HG02884 (cell line): ENCODE results near the gene ACOX3.

Experiments
- ATAC-seq: cut with Tn5 transposase; IDR thresholded peaks from one replicate; pipeline ENCODE4 v1.9.1; 2021; ENCODE audit warnings: mild to moderate bottlenecking, moderate library complexity; ENCODE audit not compliant: unreplicated experiment

The ACOX3 gene

GRCh38 chr4:8325291-8325973 is 115.1 kb downstream of the ACOX3 start:
- ATAC-seq, result no peak

GRCh38 chr4:8324640-8325239 is 115.8 kb downstream of the ACOX3 start:
- ATAC-seq, result no peak

GRCh38 chr4:8323947-8324555 is 116.5 kb downstream of the ACOX3 start:
- no peak for ATAC-seq

DNA sequence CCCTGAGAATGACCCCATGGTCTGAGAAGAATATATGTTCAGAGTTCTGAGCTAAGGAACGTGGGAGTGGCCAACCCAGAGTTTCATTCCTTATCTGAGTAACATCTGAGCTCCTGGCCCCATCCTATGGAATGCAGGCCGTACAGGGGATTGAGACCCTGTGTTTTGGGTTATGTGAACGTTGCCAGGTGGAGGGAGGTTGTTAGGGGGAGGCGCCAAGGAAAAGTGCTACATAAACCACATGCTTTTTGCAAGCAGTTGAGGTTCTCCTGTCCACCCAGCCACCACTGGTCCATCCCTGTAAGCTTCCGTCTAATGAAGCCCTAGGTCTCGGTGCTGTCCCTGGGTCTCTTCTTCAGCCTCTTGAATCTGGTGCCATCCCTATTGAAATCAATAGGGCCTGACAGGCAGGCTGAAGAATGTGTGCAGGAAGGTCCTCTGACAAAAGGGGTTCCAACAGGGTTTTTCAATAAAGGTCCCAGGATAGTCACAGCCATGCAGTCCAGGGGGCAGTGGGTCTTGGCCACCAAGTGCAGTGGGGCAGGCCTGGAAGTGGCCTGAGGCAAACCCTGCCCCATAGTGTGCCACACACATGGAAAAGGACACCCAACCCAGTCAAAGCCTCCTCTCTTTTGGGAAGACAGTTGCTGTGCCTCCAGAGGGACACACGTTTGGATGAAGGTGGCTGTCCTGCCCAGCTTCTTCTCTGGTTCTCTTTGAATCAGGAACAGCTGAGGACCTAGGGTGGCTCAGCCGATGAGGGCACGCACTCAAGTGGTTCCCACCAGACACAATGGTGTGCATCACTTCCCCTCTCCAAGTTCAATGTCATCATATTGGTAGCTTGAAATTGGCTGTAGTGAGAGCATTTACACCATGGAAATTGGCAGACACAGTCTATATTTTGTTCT is 117.5 kb downstream of the ACOX3 start:
- no peak for ATAC-seq

DNA sequence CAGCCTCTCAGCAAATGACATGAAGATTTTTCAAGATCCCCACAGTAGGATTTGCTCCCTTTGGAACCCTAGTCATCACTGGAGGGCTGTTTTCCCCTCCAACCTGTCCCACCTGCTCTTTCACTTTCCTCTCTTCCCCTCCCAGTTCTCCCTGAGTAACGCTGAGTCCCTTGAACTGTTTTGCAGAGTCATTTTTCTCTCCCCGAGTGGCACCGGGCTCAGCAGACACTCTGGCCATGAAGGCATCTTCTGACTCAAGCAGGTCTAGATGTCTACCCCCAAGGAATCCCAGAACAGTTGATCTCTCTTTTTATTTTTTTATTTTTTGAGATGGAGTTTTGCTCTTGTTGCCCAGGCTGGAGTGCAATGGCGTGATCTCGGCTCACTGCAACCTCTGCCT is 118.8 kb downstream of the ACOX3 start:
- ATAC-seq, result no peak

GRCh38 chr4:8321220-8321619 is 119.3 kb downstream of the ACOX3 start:
- no peak for ATAC-seq

DNA sequence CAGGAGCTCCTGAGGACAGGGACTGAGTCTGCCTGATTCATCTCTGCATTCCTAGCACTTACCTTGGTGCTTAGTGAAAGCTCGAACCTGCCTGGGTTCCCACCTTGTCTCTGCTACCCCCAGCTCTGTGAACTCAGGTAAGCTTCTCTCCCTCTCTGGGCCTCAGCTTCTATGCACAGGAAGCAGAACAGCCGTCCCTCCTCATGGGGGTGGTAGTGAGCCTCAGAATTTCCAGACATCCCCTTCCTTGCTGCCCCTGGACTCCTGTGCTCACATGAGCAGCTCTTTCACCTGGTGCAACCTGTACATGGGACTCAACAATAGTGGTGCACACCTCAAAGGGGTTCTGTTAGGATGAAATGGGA is 120.2 kb downstream of the ACOX3 start:
- ATAC-seq, result no peak

DNA sequence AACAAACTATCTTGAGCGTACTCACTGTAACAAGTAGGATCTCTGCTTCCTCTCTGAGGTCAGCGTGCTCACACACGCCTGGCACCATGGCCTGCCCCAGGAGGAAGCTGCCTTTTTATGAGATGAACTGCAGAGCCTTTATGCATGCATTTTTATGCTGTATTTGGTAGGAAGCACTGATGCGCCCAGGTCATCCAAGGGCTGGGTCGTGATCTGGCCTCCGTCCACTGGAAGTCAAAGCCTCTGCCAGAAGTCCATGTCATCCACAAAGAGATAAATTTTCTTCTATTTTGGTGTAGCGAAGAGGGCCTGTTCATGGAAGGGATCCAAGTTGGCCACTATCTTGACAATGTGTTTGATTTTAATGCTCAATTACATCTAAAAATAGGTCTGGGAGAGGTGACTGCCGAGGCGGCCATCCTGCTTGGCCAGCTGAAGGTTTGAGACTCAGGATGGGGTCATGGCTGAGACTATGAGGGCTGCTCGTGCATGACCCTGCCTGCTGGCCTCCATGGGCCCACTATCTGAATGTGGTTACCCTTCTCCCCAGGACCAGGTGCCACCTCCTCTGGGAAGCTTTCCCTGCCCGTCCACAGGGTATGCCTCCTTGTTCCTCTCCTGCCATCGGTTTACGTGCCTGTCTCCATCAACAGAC is 120.7 kb downstream of the ACOX3 start:
- ATAC-seq, result no peak

DNA sequence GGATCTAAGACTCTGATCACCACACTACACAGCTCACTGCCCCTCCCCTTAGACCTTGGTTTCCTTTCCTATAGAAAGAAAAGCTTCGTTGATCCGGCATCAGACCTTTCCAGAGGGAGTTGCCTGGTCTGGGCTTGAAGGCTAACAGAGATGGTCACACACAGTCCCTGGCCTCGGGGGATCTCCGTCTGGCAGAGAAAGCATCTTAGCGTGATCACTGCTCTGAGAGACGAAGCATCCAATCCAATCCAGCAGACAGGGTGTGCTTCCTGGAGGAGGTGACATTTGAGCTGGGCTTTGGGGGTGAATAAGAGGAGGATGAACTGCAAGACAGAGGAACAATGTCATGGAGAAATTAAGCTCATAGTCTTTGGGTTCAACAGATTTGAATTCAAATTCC is 121.5 kb downstream of the ACOX3 start:
- ATAC-seq, result no peak

DNA sequence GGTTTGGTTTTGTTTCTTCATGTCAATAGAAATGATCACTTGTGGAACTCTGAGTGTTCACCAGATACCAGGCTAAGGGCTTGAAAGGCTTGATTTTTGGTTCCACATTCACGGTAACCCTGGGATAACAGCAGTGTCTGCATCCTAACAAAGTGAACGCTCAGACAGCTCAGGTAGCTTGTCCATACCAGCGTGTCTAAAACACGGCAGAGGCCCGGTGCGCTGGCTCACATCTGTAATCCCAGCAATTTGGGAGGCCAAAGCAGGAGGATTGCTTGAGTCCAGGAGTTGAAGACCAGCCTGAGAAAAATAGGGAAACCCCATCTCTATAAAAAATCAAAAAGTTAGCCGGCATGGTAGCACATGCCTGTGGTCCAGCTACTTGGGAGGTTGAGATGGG is 122.0 kb downstream of the ACOX3 start:
- ATAC-seq, result no peak

DNA sequence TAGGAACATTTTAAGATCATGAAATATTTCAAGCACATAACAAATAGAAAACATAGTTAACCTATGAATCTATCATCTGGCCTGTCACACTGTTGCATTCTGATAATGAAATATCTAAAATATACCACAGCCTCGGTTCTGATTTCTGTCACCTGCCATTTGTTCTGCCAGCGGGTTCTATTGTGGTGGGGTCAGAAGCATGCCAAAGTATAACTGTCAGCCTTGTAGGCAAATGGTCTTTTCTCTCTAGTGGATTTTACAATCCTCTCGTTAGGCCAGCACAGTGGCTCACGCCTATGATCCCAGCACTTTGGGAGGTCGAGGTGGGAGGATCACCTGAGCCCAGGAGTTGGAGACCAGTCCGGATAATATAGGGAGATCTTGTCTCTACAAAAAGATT is 123.0 kb downstream of the ACOX3 start:
- no peak for ATAC-seq

DNA sequence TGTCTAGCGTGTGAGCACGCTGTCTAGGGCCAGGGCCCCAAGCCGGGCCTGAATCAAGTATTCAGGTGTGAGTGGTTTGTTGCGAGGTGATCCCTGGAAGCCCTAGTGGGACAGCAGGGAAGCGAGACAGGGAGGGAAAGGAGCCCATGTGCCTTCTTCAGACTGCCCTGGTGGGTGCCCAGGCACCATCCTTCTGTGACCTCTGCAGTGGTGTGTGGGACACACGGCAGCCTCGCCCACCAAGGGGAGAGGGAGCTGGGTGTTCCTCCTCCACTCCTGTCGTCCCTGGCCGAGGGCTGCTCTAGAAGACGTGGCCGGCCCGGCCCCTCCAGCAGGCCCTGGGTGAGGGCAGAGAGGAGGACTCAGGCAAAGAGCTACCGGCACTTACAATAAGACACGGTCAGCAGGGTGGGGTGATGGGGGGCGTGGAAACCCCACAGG is 123.6 kb downstream of the ACOX3 start:
- ATAC-seq, result no peak
